ENCODE results near the gene ADARB1.

The ADARB1 gene

GRCh38 chr21:45155910-45156309, 81.5 kb downstream of the ADARB1 start:
- no peaks in the 10 kb centered on the region for H3K27me3 ChIP-seq (ENCODE audit: insufficient read depth, insufficient read length)
- H3K9me3 ChIP-seq (ENCODE audit: insufficient read depth, low read length) = no peaks in the 10 kb centered on the region; the same call in 1 of the 2 replicates
- no peak overlapping the region for H3K9ac ChIP-seq (ENCODE audit: insufficient read length, low read depth)
- TF ChIP-seq YY1 (IDR thresholded peaks at IDR 0.05; ENCODE audit: insufficient read depth, insufficient read length) (no peak), SUZ12 (IDR thresholded peaks at IDR 0.05; ENCODE audit: extremely low read depth, insufficient read depth, insufficient read length) (no peak), ZNF274 (IDR thresholded peaks at IDR 0.05; ENCODE audit: low read depth, low read length) (no peak)
- H3K4me1 ChIP-seq (ENCODE audit: insufficient read depth, insufficient read length) = peaks cover 4% of the 10 kb centered on the region
- peaks cover 3% of the 10 kb centered on the region for H3K36me3 ChIP-seq (ENCODE audit: insufficient read depth, insufficient read length, low read length)
- no peak overlapping the region for H3K4me3 ChIP-seq (ENCODE audit: insufficient read length, low read depth)
- no peak for DNase-seq (ENCODE audit: low read depth, low spot score)

GRCh38 chr21:45156459-45156858, 82.1 kb downstream of the ADARB1 start:
- H3K4me3 ChIP-seq (ENCODE audit: insufficient read length, low read depth) = no peak overlapping the region
- no peaks in the 10 kb centered on the region; the same call in 1 of the 2 replicates for H3K9me3 ChIP-seq (ENCODE audit: insufficient read depth, low read length)
- H3K4me1 ChIP-seq (ENCODE audit: insufficient read depth, insufficient read length) = peaks cover 9% of the 10 kb centered on the region
- no peak for DNase-seq (ENCODE audit: low read depth, low spot score)
- no peaks in the 10 kb centered on the region for H3K27me3 ChIP-seq (ENCODE audit: insufficient read depth, insufficient read length)
- TF ChIP-seq SUZ12 (IDR thresholded peaks at IDR 0.05; ENCODE audit: extremely low read depth, insufficient read depth, insufficient read length) = no peak
- TF ChIP-seq YY1 (IDR thresholded peaks at IDR 0.05; ENCODE audit: insufficient read depth, insufficient read length) = no peak
- no peak for TF ChIP-seq ZNF274 (IDR thresholded peaks at IDR 0.05; ENCODE audit: low read depth, low read length)
- peaks cover 5% of the 10 kb centered on the region for H3K36me3 ChIP-seq (ENCODE audit: insufficient read depth, insufficient read length, low read length)
- H3K9ac ChIP-seq (ENCODE audit: insufficient read length, low read depth) = no peak overlapping the region

- Histone ChIP-seq H3K27me3 (ENCODE audit: insufficient read depth, insufficient read length) (no peaks in the 10 kb centered on the region), H3K36me3 (ENCODE audit: insufficient read depth, insufficient read length, low read length) (peaks cover 17% of the 10 kb centered on the region), H3K9ac (ENCODE audit: insufficient read length, low read depth) (no peak overlapping the region), H3K4me1 (ENCODE audit: insufficient read depth, insufficient read length) (peaks cover 8% of the 10 kb centered on the region), H3K4me3 (ENCODE audit: insufficient read length, low read depth) (no peak overlapping the region), H3K9me3 (ENCODE audit: insufficient read depth, low read length) (no peaks in the 10 kb centered on the region; the same call in 1 of the 2 replicates)
- no peak for DNase-seq (ENCODE audit: low read depth, low spot score)
- TF ChIP-seq ZNF274 (IDR thresholded peaks at IDR 0.05; ENCODE audit: low read depth, low read length) (no peak), SUZ12 (IDR thresholded peaks at IDR 0.05; ENCODE audit: extremely low read depth, insufficient read depth, insufficient read length) (no peak), YY1 (IDR thresholded peaks at IDR 0.05; ENCODE audit: insufficient read depth, insufficient read length) (no peak)
Observed at GRCh38 chr21:45157932-45158331, 83.6 kb downstream of the ADARB1 start.

GRCh38 chr21:45158491-45159423, 84.4 kb downstream of the ADARB1 start:
- H3K36me3 ChIP-seq (ENCODE audit: insufficient read depth, insufficient read length, low read length) = peaks cover 17% of the 10 kb centered on the region
- H3K4me3 ChIP-seq (ENCODE audit: insufficient read length, low read depth) = no peak overlapping the region
- no peak overlapping the region for H3K9ac ChIP-seq (ENCODE audit: insufficient read length, low read depth)
- H3K27me3 ChIP-seq (ENCODE audit: insufficient read depth, insufficient read length) = no peaks in the 10 kb centered on the region
- no peaks in the 10 kb centered on the region; the same call in 1 of the 2 replicates for H3K9me3 ChIP-seq (ENCODE audit: insufficient read depth, low read length)
- DNase-seq (ENCODE audit: low read depth, low spot score) = no peak
- peaks cover 8% of the 10 kb centered on the region for H3K4me1 ChIP-seq (ENCODE audit: insufficient read depth, insufficient read length)
- TF ChIP-seq YY1 (IDR thresholded peaks at IDR 0.05; ENCODE audit: insufficient read depth, insufficient read length) = no peak
- TF ChIP-seq ZNF274 (IDR thresholded peaks at IDR 0.05; ENCODE audit: low read depth, low read length) = no peak
- no peak for TF ChIP-seq SUZ12 (IDR thresholded peaks at IDR 0.05; ENCODE audit: extremely low read depth, insufficient read depth, insufficient read length)

GRCh38 chr21:45160198-45160597, 85.8 kb downstream of the ADARB1 start:
- no peaks in the 10 kb centered on the region for H3K27me3 ChIP-seq (ENCODE audit: insufficient read depth, insufficient read length)
- H3K9me3 ChIP-seq (ENCODE audit: insufficient read depth, low read length) = no peaks in the 10 kb centered on the region; the same call in 1 of the 2 replicates
- TF ChIP-seq YY1 (IDR thresholded peaks at IDR 0.05; ENCODE audit: insufficient read depth, insufficient read length) (no peak), ZNF274 (IDR thresholded peaks at IDR 0.05; ENCODE audit: low read depth, low read length) (no peak), SUZ12 (IDR thresholded peaks at IDR 0.05; ENCODE audit: extremely low read depth, insufficient read depth, insufficient read length) (no peak)
- no peak for DNase-seq (ENCODE audit: low read depth, low spot score)
- H3K36me3 ChIP-seq (ENCODE audit: insufficient read depth, insufficient read length, low read length) = peaks cover 17% of the 10 kb centered on the region
- H3K4me1 ChIP-seq (ENCODE audit: insufficient read depth, insufficient read length) = peaks cover 8% of the 10 kb centered on the region
- no peak overlapping the region for H3K9ac ChIP-seq (ENCODE audit: insufficient read length, low read depth)
- no peak overlapping the region for H3K4me3 ChIP-seq (ENCODE audit: insufficient read length, low read depth)

GRCh38 chr21:45161038-45161945, 86.9 kb downstream of the ADARB1 start:
- Histone ChIP-seq H3K9ac (ENCODE audit: insufficient read length, low read depth) (no peak overlapping the region), H3K27me3 (ENCODE audit: insufficient read depth, insufficient read length) (no peaks in the 10 kb centered on the region), H3K4me1 (ENCODE audit: insufficient read depth, insufficient read length) (peaks cover 8% of the 10 kb centered on the region), H3K4me3 (ENCODE audit: insufficient read length, low read depth) (no peak overlapping the region), H3K36me3 (ENCODE audit: insufficient read depth, insufficient read length, low read length) (peaks cover 17% of the 10 kb centered on the region), H3K9me3 (ENCODE audit: insufficient read depth, low read length) (no peaks in the 10 kb centered on the region; the same call in 1 of the 2 replicates)
- TF ChIP-seq SUZ12 (IDR thresholded peaks at IDR 0.05; ENCODE audit: extremely low read depth, insufficient read depth, insufficient read length) (no peak), YY1 (IDR thresholded peaks at IDR 0.05; ENCODE audit: insufficient read depth, insufficient read length) (no peak), ZNF274 (IDR thresholded peaks at IDR 0.05; ENCODE audit: low read depth, low read length) (no peak)
- DNase-seq (ENCODE audit: low read depth, low spot score) = no peak

Data from NT2/D1 (cell line).